K562 (cell line): ENCODE data around the gene C16orf86. TPM values are rescaled to one million over a fixed set of nuclear protein-coding genes. Genes with fewer than 3 reads are reported as not detected.
A peak's percentile ranks its signal among the peaks of the same experiment; 100 is the strongest.

Experiments
- ARID2 ChIP-seq: fragments of 450-650 bp; IDR thresholded peaks from 2 replicates; pipeline ENCODE4 v1.6.1; 2017; ENCODE audit warnings: antibody characterized with exemption, mild to moderate bottlenecking
- BDP1 ChIP-seq: IDR thresholded peaks from 3 replicates; pipeline ENCODE4 v1.6.1; 2011; ENCODE audit not compliant: insufficient read length, insufficient read depth
- BHLHE40 ChIP-seq: IDR thresholded peaks from 2 replicates; pipeline ENCODE4 v1.6.1; 2011; ENCODE audit warnings: low read length, improper control_type of control experiment
- E2F5 ChIP-seq: sonication (generic); formaldehyde crosslinking; IDR thresholded peaks from 2 replicates; pipeline ENCODE4 v1.8.0; 2022; ENCODE audit warnings: mild to moderate bottlenecking, missing genetic modification reagents
- ERF ChIP-seq: fragments of 450-650 bp; formaldehyde crosslinking; IDR thresholded peaks from 2 replicates; pipeline ENCODE4 v1.4.0; 2020; ENCODE audit warnings: mild to moderate bottlenecking, mixed read lengths
- HDAC2 ChIP-seq: fragments of 450-650 bp; IDR thresholded peaks from 2 replicates; pipeline ENCODE4 v1.6.1; 2016; ENCODE audit warnings: mild to moderate bottlenecking
- HNRNPLL ChIP-seq: fragments of 200-400 bp; formaldehyde crosslinking; IDR thresholded peaks from 2 replicates; pipeline ENCODE4 v1.6.1; 2017; ENCODE audit warnings: low read length, low read depth, mild to moderate bottlenecking; ENCODE audit not compliant: poor library complexity, severe bottlenecking
- KDM5B ChIP-seq: fragments of 200-600 bp; sonication (generic); IDR thresholded peaks from 2 replicates; pipeline ENCODE4 v1.6.1; 2012; ENCODE audit warnings: low read depth, mild to moderate bottlenecking, moderate library complexity, low read length, control low read depth, inconsistent platforms; ENCODE audit not compliant: insufficient replicate concordance
- MYBL2 ChIP-seq, 2 experiments: fragments of 450-650 bp in 1 of 2; sonication (generic) in 1 of 2; formaldehyde crosslinking in 1 of 2; IDR thresholded peaks; 2 replicates each; pipeline versions ENCODE4 v1.6.1 to v1.8.1; 2017 to 2022; ENCODE audit warnings: borderline replicate concordance in 1 of 2, inconsistent platforms in 1 of 2, low read depth in 1 of 2, mild to moderate bottlenecking in 1 of 2, missing genetic modification reagents in 1 of 2, moderate library complexity in 1 of 2
- POLR2H ChIP-seq: IDR thresholded peaks from 2 replicates; pipeline ENCODE4 v1.6.1; 2016; ENCODE audit warnings: missing genetic modification characterization, low read depth, mild to moderate bottlenecking, control low read depth, missing compliant biosample characterization, moderate library complexity
- RB1 ChIP-seq: fragments of 450-650 bp; IDR thresholded peaks from 2 replicates; pipeline ENCODE4 v1.6.1; 2017; ENCODE audit warnings: low read depth, mild to moderate bottlenecking
- TSC22D4 ChIP-seq: fragments of 450-650 bp; IDR thresholded peaks from 2 replicates; pipeline ENCODE4 v1.6.1; 2016; ENCODE audit warnings: missing genetic modification characterization, missing biosample characterization, control low read depth
- ZBTB12 ChIP-seq: fragments of 250-450 bp; sonication (Bioruptor Pico); IDR thresholded peaks from 2 replicates; pipeline ENCODE4 v1.4.0; 2020
- ZBTB40 ChIP-seq, 2 experiments: fragments of 450-650 bp in 1 of 2; sonication (generic) in 1 of 2; formaldehyde crosslinking in 1 of 2; IDR thresholded peaks; 2 replicates each; pipeline versions ENCODE4 v1.7.1 to v1.9.0; 2016 to 2022; ENCODE audit warnings: inconsistent platforms in 1 of 2, mild to moderate bottlenecking in 1 of 2, missing genetic modification reagents in 1 of 2
- ZKSCAN8 ChIP-seq: fragments of 200-800 bp; sonication (Bioruptor generic); IDR thresholded peaks from 2 replicates; pipeline ENCODE4 v1.6.1; 2016; ENCODE audit warnings: missing genetic modification characterization, missing compliant biosample characterization
- ZNF696 ChIP-seq: fragments of 250-450 bp; sonication (Bioruptor Pico); conservative IDR thresholded peaks from 2 replicates; pipeline ENCODE4 v1.4.0; 2020; ENCODE audit warnings: mild to moderate bottlenecking, moderate library complexity
- ZNF778 ChIP-seq: fragments of 450-650 bp; formaldehyde crosslinking; IDR thresholded peaks from 2 replicates; pipeline ENCODE4 v1.4.0; 2020; ENCODE audit warnings: mild to moderate bottlenecking, moderate library complexity
- polyA plus RNA-seq, 8 experiments: library from polyadenylated mRNA; depleted of rRNA in 4 of 8; stranded (reverse) in 5 of 8; unstranded in 3 of 8; fragments of >200 nt; fragmentation: Nextera tagmentation in 2 of 8; fragmentation: Illumina TruSeq in 1 of 8; extraction: Ambion mirVana in 2 of 8; extraction: Trizol in 1 of 8; gene quantifications; 2 replicates each; pipeline versions ENCODE4 v1.2.1 to v1.2.3, GENCODE V29; 2011 to 2014; ENCODE audit warnings: inconsistent platforms in 1 of 8, missing spikeins in 1 of 8
- total RNA-seq, 7 experiments: library from RNA; depleted of rRNA in 6 of 7; stranded (reverse); fragments of >200 nt in 6 of 7; fragmentation: Illumina TruSeq in 2 of 7; extraction: Trizol in 2 of 7; gene quantifications; 2 replicates each; pipeline versions ENCODE4 v1.2.1 to v1.2.3, GENCODE V29; 2011 to 2021; ENCODE audit warnings: low replicate concordance in 1 of 7

The C16orf86 gene
- total and polyA plus RNA-seq, 9 of the 15 experiments (the other 6 are each of a cell fraction or from before 2014, with no cell fraction given), result 0.13 to 1.2 (median 0.27) TPM; not detected in 3

GRCh38 chr16:67660564-67661028 lies 6.0 kb upstream of the C16orf86 start, which contains the start of gene PARD6A (continued):
- peak; percentile 87 for TF ChIP-seq ZBTB12 (CRISPR knock-in tag)
- TF ChIP-seq ARID2, result no peak
- TF ChIP-seq ZKSCAN8, result no peak
- TF ChIP-seq ERF (CRISPR knock-in tag), result no peak
- TF ChIP-seq HNRNPLL, result peak; percentile 24
- TF ChIP-seq ZNF696 (CRISPR knock-in tag), result no peak
- TF ChIP-seq HDAC2, result peak; percentile 74
- TF ChIP-seq POLR2H (tag), result no peak
- TF ChIP-seq ZNF778, result no peak
- no peak for TF ChIP-seq TSC22D4
- no peak for TF ChIP-seq KDM5B
- peak; percentile 46; the same call in 1 of the 2 replicates for TF ChIP-seq BHLHE40
- TF ChIP-seq ZBTB40 (IDR thresholded peaks at IDR 0.05), result no peak
- TF ChIP-seq ZBTB40 (CRISPR knock-in tag; IDR thresholded peaks at IDR 0.05), result no peak
- TF ChIP-seq E2F5, result no peak
- TF ChIP-seq RB1, result peak; percentile 58; the same call in 1 of the 2 replicates
- no peak for TF ChIP-seq MYBL2 (IDR thresholded peaks at IDR 0.05; ENCODE audit: low read depth)
- TF ChIP-seq MYBL2 (CRISPR knock-in tag; IDR thresholded peaks at IDR 0.05; ENCODE audit: borderline replicate concordance), result no peak
- no peak for TF ChIP-seq BDP1
